HG02852 (cell line): ENCODE measurements around the gene POU6F2.
"Not testable (repeated sequence)": the region's sequence is repeated elsewhere in the genome, so short reads cannot be mapped to it uniquely, and the experiment has no call there.

Source experiments
- ATAC-seq: cut with Tn5 transposase; IDR thresholded peaks from one replicate; pipeline ENCODE4 v1.9.1; 2021; ENCODE audit warnings: mild to moderate bottlenecking, moderate library complexity; ENCODE audit not compliant: unreplicated experiment

The POU6F2 gene

GRCh38 chr7:38978491-38978890 is 782 bp downstream of the POU6F2 start:
- ATAC-seq: no peak

GRCh38 chr7:38992203-38992602 is 14.5 kb downstream of the POU6F2 start:
- ATAC-seq: no peak

- no peak for ATAC-seq
Measured at GRCh38 chr7:39001595-39001994, 23.9 kb downstream of the POU6F2 start.

GRCh38 chr7:39002755-39003154 is 25.0 kb downstream of the POU6F2 start:
- no peak for ATAC-seq

- no peak for ATAC-seq
Measured at GRCh38 chr7:39005036-39005435, 27.3 kb downstream of the POU6F2 start.

GRCh38 chr7:39005461-39005860 is 27.8 kb downstream of the POU6F2 start:
- ATAC-seq: no peak

GRCh38 chr7:39013049-39013939 is 35.6 kb downstream of the POU6F2 start:
- not testable (repeated sequence) for ATAC-seq

GRCh38 chr7:39016609-39017008 is 38.9 kb downstream of the POU6F2 start:
- ATAC-seq: no peak

GRCh38 chr7:39017369-39017915 is 39.7 kb downstream of the POU6F2 start:
- ATAC-seq: no peak

GRCh38 chr7:39022796-39023195 is 45.1 kb downstream of the POU6F2 start:
- no peak for ATAC-seq

GRCh38 chr7:39027491-39027890 is 49.8 kb downstream of the POU6F2 start:
- no peak for ATAC-seq

GRCh38 chr7:39033885-39034624 is 56.3 kb downstream of the POU6F2 start:
- ATAC-seq: no peak

GRCh38 chr7:39035156-39035555 is 57.4 kb downstream of the POU6F2 start:
- no peak for ATAC-seq

- ATAC-seq: no peak
Measured at GRCh38 chr7:39035903-39036302, 58.2 kb downstream of the POU6F2 start.

- ATAC-seq: no peak
Measured at GRCh38 chr7:39042670-39043069, 65.0 kb downstream of the POU6F2 start.

GRCh38 chr7:39043531-39043930 is 65.8 kb downstream of the POU6F2 start:
- no peak for ATAC-seq

- ATAC-seq: no peak
Measured at GRCh38 chr7:39044489-39044888, 66.8 kb downstream of the POU6F2 start.

- ATAC-seq: no peak
Measured at GRCh38 chr7:39045231-39045630, 67.5 kb downstream of the POU6F2 start.

GRCh38 chr7:39051279-39051678 is 73.6 kb downstream of the POU6F2 start:
- no peak for ATAC-seq

GRCh38 chr7:39051707-39052106 is 74.0 kb downstream of the POU6F2 start:
- no peak for ATAC-seq

- ATAC-seq: no peak
Measured at GRCh38 chr7:39054731-39055130, 77.0 kb downstream of the POU6F2 start.

- no peak for ATAC-seq
Measured at GRCh38 chr7:39056153-39056552, 78.4 kb downstream of the POU6F2 start.
